Measurements from ENCODE around the gene IL36G.
"Not testable (repeated sequence)": the region's sequence is repeated elsewhere in the genome, so short reads cannot be mapped to it uniquely, and the experiment has no call there.

The IL36G gene

DNA sequence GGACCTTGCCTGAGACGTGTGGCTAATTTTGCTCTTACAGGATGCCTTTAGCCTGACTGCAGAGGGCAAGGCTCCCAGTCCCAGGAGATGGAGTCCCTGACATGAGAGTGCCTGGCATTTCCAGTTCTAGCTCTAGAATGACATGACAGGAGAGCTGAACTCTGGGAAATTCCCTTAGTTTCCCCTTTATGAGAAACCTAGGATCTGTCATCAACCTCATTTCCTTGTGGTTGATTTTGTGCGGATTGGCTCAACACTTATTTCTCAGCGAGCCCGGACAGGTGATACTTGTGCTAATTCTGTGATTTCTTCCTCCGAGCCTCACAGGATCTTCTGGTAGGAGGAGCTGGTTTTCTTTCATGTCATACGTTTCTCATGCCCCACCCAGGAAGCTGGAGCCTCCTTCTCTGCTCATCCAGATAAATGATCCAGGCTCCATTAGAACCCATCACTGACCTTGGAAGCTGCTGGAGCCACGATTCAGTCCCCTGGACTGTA is at the start of gene IL36G:
IL36G (plus strand) TSS at position 448 of the 498 bp plus-strand sequence. CDS start 633 bp downstream, outside the sequence.
- DNase-seq, result no peak

DNA sequence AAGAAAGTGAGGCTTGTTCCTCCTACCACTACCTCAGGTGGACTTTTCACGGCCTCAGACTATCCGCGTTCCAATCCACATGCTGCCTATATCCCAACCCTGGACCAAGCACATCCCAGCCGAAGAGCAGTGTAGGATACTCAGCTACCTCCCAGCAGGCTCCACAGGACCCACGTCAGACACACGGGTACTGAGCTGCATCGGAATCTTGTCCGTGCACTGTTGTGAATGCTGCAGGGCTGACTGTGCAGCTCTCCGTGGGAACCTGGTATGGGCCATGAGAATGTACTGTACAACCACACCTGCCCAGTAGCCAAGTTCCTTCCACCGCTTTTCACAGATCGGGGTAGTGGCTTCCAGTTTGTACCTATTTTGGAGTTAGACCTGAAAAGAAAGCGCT is 44.5 kb upstream of the IL36G start:
- no peak for DNase-seq

DNA sequence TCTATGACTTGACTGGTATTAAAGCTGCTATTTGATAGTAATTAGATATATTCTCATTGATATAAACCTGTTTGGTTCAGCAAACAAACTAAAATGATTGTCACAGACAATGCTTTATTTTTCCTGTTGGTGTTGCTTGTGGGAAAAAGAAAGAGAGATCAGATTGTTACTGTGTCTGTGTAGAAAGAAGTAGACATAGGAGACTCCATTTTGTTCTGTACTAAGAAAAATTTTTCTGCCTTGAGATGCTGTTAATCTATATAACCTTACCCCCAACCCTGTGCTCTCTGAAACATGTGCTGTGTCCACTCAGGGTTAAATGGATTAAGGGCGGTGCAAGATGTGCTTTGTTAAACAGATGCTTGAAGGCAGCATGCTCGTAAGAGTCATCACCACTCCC is 43.7 kb upstream of the IL36G start:
- not testable (repeated sequence) for DNase-seq

DNA sequence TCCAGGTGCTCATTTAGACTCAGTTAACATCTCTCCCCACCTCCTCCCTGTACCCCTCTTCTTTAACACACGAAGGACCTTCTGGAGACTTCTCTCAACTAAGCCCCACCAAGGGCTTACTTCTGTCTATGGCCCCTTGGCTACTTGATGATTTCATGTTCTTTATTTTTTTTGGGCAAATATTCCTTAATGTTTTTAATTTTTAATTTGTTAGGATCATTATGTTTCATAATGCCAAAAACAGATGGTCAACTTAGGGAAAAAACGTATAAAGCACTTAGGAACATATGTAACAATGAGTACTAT is 40.9 kb upstream of the IL36G start:
- DNase-seq, result no peak

DNA sequence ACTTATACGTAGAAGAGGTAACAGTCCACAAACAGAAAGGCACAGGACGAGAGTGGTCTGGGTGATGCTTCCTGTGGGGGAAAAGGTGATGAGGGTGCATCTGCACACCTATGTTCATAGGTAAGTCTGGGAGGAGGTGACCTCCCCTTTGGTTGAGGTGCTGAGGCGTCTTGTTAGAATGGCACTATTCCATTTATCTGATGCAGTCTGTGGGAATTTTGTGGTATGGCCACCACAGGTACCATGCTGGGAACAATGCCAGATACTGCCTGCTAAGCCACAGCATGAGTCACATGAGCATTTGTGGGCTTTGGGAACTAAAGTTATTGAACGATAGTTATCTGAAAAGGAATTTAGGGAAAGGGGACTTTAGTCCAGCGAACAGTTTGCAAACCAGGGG is 38.9 kb upstream of the IL36G start:
- peak in 1 of 2 donors; percentile 19 for DNase-seq

DNA sequence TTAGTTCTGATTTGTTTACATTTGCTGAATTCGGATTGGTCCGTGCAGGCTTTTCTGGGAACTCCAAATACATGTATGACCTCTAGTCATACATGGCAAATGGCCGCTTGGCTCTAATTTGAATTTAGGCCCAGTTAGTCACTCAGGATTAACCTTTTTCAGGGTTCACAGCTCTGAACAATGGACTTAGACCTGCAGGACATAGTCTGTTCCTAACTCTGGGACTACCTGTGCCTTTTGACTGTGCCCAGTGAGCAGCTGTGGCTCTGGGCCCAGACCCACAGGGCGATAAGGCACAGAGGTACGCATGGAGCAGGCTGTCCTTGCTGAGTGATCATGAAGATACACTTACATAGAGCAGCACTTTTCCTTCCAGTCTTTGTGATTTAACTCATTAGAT is 38.4 kb upstream of the IL36G start:
- no peak for DNase-seq

DNA sequence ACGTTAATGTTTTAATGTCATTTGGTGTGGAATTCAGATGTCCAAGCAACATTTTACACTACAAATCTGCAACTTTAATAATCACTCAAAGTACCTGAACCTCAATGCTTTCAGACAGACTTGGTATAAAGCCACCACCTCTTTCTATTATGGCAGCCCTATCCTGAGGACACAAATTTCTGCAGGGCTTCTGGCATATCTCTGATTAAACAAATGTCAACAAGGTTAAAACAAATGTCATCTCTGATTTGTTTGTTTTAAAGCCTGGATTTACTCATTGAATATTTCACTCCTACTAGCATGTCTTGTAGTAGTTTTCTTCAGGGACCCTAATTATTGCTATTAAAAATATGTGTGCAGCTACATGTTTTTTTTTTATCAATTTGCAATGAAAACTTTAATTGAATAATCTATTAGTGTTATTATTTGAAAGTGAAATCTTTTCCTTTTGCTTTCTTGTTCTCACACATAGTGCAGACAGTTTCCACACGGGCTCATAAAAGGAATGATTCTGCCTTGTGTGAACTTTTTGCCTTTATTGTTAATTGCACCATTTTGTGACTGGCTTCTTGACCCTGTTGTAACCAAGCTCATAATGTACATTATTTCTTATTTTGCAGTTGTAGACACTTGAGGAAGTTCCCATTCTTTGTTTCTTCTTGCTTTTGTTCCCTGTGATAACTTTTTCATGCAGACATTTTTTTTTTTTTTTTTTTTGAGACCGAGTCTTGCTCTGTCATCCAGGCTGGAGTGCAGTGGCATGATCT is 36.8 kb upstream of the IL36G start:
- no peak for DNase-seq

DNA sequence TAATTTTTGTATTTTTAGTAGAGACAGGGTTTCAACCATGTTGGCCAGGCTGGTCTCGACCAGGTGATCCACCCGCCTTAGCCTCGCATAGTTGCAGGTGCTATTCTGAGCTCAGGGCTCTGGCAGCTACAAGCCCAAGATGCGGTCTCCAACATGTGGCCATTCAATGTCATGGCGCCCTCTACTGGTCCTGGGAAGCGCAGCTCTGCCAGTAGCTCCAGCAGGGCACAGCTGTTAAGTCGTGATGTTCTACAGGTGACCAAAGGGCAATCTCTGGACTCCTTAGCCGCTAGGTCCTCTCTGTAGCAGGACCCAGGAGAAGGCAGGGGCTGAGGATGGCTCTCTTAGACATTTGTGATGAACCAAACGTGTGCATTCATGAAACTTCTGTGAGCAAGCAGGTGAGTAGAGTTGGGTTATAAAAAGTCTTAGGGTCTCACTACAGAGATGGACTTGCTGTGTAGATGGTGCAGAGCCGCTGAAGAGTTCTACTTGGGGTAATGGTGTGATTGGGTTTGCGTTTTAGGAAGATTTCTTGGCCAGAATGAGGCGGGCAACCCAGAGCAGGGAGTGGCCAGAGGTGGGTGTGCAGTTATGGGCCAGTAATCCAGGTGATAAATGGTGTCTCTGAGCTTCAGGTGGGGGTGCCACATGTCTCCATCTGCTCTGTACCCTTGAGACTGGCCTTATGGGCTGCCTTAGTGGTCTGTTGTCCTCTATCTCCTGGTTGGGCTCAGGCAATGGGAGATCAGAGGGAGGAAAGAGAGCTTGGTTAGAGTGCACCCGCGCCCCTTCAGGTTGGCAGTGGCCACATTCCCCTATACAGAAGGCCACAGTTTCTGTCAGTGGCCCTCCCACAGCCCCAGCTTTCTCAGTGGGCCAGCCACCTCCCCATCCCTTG is 35.8 kb upstream of the IL36G start:
- DNase-seq, result peak; percentile 65 to 68

DNA sequence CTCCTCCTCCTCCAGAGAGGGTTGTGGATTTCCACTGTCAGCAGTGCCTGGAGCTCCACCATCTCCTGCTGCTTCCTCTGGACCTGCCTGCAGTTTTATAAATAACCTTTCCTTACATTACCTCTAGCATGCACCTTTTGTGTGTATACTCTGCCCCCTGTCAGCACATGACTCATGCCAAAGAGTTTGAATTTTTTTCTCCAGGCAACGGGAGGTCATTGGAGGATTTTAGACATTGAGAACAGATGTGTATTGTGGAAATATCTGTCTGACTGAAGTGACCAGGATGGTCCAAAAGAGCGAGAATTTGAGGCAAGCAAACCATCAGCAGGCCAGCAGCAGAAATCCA is 35.2 kb upstream of the IL36G start:
- DNase-seq, result no peak

DNA sequence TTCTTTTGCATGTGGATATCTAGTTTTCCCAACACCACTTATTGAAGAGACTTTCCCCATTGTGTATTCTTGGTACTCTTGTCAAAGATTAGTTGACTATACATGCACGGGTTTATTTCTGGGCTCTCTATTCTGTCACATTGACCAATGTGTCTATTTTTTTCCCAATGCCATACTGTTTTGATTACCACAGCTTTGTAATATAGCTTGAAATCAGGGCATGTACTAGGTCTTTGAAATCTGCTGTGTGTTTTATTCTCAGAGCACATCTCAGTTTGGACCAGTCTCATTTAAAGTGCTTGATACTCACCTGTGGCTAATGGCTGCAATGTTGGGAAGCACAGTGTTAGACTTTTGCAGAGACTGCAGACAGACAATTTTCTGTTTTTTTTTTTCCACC is 32.8 kb upstream of the IL36G start:
- DNase-seq, result no peak

DNA sequence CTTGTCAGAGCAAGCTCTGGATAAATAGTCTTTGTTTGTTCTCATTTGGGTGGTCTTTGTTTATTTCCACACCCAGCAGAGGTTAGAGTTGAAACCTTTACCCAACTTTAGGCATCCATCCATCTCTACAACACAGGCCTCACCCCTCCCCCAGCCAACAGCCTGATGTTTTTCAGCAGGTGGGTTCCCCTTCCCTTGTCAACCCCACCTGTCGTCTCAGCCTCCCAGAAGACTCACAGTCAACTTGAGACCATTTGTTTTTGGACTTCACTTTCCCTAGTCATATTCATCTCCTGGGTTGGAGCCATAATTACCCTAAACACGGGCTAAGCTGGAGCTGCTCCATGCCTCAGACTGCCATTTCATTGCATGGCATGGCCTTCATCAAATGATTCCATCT is 31.7 kb upstream of the IL36G start:
- DNase-seq, result no peak

DNA sequence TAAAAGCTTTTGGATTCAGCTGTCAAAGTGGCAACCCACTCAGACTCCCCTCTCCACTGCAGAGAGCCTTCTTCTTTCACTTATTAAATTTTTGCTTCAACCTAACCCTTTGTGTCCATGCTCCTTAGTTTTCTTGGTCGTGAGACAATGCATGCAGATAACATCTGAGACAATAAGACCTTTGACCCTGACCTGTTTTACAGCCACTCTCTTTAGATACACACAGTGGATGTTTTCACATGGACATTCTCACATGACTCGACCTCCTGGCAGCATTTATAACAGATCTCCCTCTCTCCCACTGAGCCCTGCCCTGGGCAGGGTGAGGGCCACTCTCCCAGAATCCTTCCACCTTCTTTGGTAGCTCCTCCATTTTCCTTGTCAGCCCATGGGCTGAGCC is 30.4 kb upstream of the IL36G start:
- DNase-seq, result no peak

DNA sequence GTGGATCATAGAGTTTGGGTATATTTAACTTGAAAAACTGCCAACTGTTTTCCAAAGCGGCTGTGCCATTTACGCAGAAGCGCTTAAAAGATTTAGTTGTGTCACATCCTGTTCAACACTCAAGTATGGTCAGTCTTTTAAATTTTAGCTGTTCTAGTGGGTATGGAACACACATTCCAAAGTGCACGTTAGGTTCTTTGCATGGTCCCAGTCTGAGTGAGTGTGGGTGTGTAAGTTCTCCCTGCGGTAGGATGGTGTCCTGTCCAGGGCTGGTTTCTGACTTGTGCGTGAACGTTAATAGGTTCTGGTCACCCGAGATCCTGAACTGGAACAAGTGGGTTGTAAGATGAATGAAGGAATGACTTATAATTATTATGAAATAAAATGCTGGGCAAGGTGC is 28.4 kb upstream of the IL36G start:
- no peak for DNase-seq

DNA sequence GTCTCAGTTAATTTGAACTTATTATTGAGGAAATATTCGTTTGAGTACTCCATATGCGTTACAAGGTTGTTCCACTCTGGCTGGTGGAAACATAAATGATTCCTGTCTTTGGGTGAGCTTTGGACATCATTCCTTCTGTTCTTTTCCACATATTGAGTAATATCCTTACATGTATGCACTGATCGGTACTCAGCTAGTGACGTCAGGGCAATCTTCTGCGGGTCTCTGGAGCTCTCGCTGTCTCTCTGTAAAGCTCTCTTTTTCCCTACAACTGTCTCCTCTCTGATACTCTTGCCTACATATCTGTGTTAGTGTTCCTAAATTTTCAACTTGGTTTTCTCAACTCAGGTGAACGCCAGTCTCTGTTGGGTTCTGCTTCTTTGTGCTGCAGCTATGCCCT is 23.4 kb upstream of the IL36G start:
- no peak for DNase-seq

DNA sequence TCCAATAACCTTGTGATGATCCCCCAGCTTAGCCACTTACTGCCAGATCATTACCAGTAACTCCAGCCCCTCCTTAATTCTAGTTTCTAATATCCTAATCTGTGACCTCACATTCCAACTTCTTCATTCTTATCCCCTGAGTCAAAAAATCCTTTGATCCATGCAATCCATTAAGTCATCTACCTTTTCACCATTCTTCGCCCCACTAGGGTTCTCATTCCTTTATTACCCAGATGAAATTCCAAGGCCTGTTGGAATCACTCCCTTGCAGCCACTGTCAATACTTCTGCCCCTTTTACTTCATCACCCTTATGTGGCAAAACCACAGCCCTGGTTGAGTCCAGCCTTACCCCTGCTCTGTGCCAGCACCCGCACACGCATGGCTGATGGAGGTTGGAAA is 20.3 kb upstream of the IL36G start:
- no peak for DNase-seq

DNA sequence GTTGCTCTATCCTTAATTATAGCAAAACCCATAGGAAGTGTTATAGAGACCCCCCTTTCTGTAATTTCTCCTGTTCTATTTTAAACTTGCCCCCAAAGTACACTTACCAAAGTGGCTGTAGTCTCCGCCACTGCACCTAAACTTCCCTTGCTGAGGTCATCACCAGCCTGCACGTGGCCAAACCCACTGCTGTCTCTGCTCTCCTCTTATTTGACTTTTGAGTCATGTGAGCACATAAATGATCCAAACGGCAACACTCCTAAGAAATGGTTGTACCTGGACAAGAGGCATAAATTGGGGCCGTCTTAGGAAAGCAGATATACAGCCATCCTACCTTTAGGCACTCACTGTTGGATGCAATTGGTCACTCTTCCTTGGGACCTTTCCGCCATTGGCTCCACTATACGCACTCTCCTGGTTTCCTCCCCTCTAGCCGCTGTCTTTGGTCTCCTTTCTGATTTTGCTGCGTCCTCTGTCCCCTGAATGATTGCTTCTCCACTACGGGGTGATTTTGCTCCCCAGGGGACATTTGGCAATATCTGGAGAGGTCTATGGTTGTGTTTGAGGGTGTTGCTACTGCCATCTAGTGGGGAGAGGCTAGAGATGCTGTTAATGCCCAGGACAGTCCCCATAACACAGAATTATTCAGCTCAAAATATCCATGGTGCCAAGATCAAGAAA is 19.2 kb upstream of the IL36G start:
- peak; percentile 24 to 54 for DNase-seq

DNA sequence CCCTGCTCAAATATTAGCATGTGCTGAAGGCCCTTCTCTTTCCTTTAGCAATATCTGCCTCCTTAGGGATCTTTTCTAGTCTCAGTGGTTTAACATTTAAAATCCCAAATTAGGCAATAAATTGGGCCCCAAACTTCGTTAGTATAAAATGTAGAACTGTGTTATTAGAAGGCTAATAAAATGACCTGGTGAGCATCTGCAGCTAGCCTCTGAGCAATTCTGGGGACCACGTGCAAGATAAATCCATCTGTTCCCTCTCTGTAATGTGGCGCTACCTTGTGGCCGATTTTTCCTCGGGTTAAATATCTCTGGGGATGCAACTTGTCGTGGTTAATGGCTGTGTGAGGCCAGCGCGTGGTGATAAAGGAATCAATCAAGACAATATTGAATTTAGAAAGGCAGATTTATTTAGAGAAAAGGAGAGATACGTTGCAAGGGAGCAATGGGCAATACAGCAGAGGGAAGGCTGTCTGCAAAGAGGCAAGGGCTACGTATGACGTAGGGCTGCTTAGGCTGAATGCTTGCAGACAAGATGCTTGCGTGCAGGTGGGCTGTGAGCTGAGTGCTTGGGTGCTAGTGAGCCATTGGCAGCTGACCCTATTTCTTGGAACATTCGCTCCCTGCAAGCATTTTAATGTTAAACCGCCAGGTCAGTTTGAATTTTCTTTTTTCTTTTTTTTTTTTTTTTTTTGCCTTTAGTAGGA is 18.5 kb upstream of the IL36G start:
- DNase-seq, result no peak

DNA sequence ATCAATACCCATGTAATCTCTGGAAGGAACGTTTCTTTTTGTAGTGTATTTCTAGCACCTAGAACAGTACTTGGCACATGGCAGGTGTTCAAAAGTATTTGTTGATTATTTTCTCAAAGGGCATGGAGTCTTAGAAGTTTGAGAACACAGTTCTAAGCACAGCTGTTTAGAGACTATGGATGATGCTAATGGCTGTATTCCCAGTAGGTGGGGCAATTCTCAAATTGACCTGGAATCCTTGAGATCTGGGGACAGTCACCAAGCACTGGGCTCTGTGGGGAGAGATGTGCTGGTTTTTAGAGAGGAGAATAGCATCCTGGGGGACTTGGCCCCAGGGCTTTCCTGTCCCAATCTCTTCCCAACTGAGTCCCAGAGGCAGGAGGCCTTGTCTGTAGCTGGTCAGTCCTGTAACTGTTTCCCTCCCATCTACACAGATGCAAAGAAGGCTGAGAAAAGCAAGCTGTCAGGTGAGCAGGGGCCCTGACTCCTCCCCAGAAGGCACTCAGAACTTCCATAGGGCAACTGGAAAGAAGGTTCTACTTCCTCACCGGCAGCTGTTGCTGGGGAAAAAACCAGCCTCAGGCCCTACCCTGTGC is 17.5 kb upstream of the IL36G start:
- DNase-seq, result no peak

DNA sequence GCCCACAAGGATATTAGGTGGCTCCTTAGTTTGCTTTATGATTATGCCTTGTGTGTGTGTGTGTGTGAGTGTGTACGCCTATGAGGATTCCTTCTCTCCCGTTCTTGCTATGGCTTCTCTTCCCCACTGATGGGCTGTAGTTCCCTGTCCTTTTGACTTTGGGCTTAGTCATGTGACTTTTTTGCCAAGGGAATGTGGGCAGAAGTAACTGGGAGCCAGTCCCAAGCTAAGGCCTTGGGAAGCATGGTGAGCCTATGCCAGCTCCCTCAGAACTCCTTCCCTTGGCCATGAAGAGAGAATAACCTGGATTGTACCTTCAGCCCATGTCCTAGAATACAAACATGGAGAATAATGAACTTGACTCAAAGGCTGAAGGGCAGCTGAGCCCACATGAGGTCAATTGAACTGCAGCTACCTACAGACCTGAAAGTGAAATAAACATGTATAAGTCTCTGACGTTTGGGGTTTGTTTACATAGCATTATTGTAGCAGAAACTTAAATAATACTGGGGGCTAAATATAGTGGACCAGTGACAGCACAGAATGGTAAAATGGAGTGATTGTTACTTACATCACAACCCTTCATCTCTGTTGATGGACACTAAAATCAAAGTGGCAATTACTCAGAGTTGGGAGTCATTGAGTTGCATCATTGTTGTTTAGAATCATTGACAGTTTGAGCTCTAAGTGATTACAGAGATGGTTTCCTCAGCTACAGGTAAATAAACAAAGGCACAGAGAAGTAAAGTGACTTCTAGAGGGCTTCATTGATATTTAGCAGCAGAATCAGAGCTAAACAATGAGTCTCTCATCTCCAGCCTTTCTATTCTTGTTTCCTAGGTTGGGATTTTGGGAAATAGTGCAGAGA is 15.3 kb upstream of the IL36G start:
- no peak for DNase-seq

DNA sequence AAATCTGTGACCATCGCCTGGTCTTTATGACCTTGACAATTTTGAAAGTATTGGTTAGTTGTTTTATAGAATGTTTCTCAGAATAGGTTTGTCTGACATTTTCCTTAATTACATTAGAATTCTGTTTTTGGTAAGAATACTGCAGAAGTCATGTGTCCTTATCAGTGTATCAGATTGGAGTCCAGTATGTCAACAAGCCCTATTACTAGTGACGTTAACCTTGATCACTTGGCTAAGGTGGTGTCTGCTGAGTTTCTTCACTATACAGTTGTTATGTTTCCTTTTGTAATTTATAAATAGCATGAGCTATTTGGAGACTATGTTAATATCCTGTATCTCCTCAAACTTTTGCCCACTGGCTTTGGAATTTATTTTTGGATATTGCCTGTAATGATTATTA is 10.8 kb upstream of the IL36G start:
- no peak for DNase-seq

DNA sequence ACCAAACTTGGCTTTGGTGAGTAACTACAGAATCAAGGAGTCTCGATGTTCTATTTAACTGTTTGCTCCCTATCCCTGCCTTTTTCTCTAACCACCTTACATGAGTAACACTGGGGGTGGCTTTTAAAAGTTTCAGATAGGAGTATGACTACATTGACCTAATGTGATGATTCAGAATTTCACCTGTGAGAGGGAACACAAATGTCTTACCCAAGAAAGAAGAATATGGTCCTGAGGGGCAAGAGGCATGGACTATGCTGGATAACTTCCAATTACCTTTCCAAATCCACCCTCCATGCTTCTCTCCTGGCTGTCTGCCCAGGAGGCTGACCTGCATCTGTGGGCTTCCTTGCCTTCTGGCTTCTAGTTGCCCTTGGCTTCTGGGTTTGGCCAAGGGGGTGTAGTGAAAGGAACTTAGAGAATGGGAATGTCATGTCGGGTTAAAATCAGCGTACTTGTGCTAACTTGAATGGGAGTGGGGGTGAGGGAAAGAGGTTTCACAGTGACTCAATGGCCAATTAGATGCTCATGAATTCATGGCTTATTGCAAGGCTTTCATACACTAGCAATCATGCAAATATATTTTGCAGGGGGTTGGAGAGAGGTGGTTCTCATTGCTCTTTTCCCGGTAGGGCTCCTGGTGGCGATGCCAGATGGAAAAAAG is 5.3 kb upstream of the IL36G start:
- no peak for DNase-seq
